ENCODE results near the gene AGRN.
"Not testable (repeated sequence)": the region's sequence is repeated elsewhere in the genome, so short reads cannot be mapped to it uniquely, and the experiment has no call there.

Gene AGRN

DNA sequence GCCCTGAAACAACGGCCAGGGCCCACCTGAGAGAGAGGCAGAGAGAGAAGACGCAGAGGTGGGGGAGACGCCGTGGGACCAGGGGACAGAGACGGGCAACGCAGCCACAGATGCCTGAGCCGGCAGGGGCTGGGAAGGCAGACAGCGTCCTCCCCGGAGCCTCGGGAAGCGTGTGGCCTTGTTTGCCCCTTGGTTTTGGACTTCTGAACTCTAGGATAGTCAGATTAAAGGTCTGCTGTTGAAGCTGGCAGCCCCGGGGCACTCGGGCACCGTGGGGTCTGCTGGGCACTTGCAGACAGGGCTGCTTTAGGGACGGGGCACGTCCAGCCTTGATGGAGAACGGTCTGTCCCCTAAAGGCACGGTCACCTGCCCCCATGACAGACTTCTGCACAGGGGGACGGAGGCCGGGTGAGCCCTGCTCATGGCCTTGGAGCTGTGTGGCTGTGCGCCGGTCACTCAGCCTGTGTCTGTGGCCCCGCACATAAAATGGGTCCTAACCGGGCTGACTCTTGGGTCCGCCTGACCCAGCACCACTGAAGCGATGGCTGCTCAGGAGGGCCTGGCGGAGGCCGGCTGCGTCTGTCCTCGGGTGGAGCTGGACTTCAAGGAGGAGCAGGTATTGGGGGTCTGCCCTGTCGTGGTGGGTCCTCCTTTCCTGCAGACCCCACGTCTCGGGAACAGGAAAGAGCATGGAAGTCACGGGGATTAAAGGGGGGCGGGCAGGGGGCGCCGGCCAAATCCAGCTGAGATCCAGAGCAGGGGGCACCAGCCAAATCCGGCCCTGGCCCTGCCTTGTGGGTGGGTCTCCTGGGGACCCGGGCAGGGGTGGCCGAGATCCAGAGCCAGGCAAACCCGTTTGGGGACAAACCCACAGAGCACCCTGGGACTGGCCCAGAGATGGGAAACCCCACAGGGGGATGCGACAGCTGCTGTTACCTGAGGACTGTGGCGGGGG is 63.8 kb downstream of the AGRN start:
- DNase-seq, result no peak

DNA sequence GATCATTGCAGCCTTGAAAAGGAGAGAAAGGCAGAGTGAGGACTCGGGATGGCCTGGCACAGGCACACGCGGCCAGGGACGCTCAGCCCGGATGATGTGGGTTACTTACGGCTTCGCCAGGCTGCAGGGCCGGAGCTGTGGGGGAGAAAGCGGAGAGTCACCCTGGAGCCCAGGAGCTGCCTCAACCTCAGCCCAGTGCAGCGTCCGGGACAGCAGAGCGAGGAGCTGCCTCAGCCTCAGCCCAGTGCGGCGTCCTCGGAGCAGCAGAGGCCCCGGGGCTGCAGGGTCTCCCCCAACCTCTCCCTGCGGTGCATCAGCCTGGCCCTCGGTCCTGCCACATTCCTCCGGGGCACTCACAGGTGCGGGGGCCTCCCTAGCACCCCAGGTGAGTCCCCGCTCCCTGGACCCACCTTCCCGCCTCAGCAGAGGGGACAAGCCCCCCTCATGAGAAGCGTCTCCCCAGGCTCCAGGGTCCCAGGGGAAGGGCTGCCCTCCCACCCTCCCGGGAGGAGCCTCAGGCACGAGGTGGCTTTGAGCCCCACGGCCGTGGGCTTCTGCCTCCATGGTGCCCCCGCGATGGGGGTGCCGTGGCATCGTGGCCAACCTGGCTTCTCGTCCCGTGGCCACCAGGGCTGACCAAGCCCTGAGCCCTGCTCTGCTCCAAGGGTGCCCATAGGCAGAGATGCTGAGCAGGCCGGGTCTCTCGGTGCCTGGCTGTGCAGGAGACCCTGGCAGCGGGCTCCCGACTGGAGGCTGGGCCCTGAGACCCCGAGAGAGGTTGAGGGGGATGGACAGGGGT is 64.7 kb downstream of the AGRN start:
- DNase-seq, result no peak

DNA sequence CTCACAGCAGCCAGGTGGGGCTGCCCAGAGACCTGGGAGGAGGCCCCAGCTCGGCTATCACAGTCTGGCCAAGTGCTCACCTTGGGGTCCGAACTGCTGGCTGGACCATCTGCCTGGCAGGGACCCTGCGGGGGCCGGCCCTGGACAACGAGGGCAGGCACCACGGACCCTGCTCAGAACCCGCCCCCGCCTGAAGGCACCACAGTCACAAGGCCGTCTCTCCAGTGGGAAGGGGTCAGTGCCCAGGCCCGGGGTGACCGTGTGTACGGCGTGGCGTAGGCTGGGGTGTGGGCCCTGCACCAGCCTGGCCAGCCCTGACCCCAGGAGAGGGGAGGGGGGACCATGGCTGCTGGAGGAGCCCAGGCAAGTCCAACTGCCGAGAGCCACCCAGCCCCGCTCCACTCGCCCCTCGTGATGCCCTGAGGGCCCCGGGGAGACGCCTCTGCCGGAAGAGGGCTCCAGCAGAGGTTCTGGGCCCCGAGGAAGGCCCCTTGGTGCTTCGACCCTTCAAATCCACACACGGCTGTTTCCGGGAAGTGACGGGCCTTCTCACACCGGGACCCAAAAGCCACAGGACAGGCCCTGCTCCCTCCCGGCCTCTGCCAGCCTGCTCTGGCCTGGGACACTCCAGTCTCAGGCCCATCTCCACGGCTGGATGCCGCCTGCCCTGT is 65.4 kb downstream of the AGRN start:
- no peak for DNase-seq

DNA sequence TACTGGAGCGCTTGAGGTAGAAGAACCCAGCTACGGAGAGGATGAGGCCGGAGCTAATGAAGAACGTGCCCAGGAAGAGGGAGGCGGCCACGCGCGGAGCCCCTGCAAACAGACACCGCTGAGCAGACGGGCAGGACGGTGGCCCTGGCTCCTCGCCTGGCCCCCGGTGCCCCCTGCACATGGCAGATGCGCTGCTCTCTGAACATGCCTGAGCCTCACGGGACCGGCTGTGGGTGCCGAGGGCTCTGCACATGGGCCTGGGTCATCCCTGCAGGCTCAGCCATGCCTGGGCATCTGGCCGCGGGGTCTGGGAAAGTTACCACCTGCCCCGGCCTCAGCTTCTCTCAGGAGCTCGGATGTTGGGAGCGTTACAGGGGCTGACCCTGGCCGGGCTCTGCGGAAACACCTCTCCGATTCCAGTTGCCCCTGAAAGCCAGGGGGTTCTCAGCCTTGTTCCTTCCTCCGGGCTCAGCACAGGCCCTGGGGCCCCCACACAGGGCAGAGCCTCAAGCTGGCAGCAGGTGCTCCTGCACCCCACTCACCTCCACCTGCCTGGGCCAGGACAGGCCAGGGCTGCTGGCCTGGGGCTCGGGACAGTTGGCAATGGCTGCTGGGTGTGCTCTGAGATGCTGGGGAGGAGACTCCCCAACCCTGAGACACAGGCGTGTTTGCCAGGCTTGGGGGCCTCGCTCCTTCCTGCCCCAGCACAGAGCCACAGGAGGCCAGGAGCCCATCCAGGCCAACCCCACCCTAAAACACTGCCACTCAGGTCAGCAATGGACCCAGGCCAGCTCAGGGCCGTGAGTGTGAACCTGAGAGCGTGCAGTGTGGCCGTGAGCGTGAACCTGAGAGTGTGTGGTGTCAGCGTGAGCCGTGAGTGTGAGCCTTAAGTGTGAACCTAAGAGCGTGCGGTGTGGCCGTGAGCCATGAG is 66.3 kb downstream of the AGRN start:
- DNase-seq, result peak; percentile 62

DNA sequence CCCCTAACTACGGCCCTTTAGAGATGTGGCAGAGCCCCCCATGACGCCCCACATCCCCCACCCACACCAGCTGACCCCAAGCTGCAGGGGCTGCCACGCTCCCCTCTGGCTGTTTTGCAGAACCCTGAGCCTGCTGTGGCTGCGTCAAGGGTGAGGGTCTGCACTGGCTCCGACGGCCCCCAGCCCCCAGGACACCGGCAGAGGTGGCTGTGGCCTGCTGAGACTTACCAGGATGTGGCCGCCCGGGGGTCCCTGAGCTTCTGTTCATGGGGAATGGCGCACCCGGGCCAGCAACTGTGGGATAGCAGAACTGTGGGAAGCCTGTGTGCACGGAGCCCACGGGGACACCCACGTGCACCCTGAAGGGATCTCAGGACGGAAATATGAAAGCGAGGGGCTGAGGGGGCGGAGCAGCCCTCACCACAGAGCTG is 67.0 kb downstream of the AGRN start:
- no peak for DNase-seq

DNA sequence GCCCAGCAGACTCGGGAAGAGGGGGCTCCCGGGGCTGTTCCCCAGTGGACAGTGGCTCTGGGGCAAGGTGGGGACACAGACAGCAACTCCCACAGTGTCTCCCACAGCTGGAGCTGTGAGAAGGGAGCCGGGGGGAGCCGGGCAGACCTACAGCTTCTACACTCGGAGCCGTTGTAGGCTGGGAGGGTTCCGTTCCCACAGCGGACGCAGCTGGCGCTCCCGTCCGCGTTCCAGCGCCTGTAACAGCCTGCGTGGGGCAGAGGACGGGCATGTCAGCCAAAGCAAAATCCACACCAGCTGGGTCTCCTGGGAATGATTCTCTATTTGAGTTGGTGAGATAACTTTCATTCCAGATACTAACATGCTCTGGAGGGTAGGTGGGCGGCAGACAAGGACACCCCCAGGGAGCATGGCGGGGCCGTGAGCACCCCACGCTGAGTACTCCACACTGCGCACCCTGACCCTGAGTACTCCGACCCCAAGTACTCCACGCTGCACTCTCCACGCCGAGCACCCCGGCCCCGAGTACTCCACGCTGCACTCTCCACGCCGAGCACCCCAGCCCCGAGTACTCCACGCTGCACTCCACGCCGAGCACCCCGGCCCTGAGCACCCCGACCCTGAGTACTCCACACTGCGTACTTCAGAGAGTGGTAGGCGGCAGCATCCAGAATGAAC is 67.6 kb downstream of the AGRN start:
- DNase-seq, result no peak

DNA sequence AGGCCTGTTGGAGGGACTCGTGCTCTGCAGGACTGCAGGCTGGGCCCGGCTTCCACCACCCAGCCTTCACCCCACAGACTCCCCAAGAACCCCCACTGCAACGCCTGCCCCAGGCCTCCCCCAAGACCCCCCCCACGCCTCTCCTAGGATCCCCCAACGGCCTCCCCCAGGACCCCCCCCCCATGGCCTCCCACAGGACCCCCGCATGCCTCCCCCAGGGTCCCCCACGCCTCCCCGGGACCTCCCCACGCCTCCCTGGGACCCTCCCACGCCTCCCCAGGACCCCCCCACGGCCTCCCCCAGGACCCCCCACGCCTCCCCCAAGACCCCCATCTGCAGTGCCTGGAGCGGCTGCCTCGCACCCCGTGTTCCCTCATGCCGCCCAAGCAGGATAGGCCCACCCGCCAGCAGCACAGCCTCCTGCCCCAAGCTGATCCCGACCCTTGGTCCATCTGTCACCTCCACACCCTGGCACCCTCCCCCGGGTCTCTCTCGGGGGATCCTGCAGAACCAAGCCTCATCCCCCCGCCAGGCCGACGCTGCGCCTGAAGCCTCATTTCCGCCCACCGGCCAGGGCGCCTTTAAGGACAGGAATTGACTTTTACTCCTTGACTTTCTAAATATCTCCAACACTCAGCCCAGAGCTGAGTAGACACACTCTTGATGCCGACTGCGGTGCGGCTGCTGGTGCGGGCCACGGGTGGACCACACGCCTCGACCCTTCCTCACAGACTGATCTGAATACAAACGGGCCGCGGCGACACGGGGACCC is 68.3 kb downstream of the AGRN start:
- DNase-seq, result no peak

DNA sequence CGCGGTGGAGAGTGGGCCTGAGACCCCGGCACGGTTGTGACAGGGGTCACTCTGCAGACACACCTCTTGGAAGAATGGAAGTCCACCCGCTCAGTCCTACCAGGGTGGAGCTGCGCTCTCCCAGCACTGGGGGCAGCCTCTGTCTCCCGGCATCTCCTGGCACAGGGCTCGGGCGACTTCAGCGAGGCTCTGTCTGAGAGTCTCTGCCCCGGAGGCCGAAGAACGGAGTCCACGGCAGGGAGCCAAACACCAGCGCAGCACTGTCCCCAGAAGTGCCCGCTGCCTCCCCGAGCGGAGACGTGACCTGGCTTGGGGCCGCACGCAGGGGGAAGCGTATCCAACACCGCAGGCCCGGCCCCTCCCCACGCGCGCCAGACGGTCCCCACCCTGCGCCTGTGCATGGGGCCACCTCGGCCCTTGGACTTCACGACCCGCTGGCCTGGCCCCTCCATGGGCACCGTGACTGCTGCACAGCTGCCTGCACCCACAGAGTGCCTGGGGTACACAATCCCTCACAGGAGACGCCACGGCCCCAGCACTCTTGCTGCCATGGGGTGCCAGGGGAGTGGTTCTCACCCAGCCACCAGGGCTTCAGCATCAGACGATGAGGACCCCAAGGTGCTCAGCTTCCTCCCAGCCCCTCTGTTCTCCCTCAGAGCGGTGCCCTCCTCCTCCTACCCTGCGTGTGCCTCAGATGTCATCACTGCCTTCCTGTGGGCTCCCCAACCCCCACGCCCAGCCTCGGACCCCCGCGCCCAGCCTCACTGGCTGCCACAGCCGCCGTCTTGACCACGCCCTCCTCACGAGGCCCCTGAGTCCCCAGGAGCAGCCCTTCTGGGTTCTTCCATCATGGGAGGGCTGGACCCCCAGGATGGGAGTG is 69.1 kb downstream of the AGRN start:
- DNase-seq, result no peak

DNA sequence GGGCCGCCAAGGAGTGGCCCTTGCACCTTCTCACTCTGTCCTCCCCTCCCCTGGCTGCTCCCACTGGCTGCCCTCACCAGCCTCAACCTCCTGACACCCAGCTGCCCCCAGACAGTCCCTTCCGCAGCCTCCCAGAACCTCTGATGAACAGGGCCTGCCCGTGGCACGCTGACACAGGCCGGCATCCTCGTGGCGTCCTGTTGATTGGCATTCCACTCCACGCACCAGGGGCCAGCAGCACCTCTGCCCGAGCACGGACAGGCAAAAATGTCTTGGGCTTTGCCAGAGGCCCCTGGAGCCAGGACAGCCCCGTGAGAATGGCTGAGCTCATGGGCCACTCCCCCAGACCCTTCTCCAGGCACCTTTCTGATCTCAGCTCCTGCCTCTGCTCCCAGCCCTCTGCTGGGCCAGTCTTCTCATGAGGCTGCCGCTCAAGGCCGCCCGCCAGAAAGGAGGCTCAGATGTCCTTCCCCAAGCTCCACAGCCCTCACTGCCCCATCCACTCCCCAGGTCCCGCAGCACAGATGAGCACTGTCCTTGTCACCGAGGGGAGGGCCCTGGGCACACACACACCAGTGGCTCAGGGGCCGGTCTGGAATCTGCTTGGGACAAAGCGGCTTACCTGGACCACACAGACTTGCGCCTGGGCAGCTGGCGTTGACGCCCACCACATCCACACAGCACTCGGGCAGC is 70.0 kb downstream of the AGRN start:
- DNase-seq, result no peak

DNA sequence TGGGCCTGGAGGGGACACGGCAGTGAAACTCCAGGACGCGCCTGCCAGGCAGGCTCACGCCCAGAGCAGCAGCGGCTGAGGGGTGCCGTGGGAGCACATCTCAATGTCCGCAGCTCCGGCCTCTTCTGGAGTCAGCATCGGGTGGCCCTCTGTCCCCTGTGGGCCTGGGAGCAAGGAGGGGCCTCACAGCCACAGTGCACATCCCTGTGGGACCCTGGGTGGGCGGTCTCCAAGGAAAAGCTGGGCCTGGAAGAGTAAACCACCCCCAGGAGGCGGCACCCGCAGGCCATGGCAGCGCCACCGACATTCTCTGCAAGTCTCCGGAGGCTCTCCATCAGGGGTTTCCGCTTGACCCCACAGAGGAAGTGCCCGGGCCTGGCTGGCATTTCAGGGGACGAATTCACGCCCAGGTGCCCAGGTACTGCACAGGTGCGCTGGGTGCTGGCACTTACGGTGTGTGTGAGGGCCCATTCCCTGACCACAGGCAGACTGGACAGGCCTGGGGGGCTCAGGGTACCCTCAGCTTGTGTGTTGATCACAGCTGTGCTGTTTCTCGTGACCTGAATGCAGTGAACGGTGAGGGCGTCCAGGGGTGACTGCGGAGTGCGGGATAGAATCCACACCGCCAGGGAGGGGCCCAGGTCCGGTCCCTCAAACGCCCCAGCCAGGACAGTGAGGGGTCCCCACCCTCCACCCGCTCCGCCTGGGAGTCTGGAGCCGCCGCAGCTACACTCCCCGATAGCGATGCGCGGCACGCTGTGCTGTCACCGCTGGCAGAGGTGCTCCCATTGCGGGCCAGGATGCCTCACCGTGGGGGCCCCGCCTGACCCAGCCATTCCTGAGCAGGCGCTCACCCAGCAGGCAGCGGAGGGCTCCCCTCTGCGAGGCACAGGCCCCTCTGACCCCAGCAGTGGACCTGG is 70.8 kb downstream of the AGRN start:
- DNase-seq, result no peak

DNA sequence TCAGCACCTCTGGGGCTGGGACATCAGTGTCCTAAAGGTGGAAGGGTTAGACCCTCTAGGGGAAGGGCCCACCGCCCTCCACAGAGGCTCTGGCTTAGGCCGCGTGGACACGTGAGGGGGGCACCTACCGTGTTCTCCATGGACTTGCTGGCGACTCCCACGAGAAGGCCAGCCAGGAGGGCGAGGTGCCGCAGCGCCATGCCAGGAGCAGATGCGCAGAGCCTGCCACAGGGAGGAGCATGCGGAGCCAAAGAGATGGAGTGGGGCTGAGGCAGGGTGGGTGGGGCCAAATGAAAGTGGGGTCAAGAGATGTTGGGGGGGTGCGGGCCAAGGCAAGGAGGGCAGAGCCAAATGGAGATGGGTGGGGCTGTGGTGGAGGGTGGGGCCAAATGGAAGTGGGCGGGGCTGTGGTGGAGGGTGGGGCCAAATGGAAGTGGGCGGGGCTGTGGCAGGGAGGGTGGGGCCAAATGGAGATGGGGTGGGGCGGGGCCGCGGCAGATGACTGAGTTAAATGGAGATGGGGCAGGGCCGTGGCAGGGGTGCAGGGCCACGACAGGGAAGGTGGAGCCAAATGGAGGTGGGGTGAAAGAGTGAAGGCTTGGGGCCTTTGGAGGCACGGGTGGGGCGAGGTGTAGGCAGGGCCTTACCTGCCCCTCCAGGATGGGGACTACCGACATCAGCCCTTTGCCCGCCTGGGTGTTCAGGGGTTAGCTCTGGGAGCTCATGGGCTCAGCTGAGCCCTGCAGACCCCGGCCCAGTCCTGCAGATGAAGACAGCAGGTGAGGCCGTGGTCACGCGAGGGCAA is 71.6 kb downstream of the AGRN start:
- DNase-seq, result no peak

DNA sequence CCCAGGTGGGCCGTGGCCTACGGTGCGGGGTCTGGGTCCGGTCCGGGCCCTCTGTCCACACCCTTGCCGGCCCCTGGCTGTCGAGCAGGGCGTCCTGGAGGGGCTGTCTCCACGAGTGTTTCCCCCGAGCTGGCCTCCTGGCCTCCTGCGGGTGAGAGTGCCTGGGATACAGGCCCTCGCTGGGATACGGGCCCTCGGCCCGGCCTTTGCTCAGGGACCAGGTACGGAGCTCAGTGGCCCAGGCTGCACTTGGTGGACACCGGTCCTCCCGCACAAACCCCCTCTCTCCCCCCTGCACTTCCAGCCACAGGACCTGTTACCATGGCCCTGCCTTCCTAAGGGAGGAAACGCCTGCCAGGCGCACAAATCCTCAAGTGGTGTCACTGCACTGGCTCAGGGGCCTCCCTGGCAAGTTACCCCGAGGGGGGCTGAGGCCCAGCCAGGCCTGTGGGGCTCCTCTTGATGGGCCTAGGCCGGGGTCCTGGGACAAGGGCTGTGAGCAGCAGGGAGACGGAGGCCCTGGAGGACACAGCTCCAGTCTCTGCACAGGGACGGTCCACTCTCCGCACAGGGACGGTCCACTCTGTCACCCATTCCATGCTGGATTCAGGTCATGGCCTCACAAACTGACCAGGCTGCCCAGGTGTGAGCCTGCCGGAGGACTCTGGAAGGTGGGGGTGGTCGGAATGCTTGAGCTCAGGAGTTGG is 72.4 kb downstream of the AGRN start:
- no peak for DNase-seq

DNA sequence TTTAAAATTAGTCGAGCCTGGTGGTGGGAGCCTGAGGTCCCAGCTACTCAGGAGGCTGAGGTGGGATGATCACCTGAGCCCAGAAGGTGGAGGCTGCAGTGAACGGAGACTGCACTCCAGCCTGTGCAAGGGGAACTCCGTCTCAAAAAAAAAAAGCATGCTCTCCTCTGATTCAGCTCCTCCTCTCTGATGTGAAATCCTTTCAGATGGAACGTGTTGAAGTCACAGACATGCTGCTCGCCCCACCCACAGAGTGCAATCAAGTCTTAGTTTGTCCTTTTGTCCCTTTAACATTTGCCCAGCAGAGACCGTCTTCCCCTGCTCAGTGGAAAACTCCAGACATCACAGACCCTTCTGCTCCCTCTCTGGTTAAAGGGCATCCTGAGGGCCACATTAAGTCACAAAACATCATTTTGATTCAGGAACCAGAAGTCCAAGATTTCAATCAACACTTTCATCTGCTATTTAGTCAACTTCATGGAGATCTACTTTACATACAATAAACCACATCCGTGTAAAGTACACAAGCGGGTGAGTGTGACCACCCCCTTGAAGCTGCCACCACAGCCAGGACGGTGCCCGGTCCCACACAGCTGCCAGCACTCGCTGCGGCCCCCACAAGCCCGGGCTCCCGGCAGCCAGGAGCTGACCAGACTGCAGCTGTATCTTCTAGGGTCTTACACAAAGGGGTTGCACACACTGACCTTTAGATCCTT is 73.1 kb downstream of the AGRN start:
- no peak for DNase-seq

DNA sequence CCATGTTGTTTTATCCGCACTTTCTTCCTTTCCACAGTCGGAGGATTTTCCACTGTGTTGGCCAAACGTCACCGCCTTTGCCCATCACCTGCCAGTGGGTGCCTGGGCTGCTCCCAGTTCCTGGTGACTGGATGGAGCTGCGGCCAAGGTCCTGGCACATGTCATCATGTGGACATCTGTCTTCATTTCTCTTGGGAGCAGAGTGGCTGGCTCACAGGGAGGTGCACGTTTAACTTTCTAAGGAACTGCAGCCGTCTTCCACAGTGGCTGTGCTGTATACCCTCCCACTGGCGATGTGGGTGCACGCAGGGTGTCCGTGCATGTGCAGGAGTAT is 73.7 kb downstream of the AGRN start:
- no peak for DNase-seq

DNA sequence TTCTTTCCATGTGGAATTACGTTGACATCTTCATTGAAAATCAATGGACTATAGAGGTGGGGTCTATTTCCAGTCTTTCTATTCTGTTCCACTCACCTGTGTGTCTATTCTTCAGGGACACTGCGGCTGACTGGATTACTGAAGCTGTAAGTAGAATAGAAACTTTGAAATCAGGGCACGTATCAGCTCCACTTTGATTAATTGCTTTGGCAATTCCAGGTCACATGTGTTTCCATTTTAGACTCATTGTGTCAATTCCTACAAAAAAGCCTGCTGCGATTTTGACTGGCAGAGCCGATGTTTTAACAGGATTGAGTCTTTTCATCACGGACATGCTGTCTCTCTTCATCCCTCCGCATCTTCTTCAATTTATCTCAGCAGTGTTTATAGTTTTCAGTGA is 75.1 kb downstream of the AGRN start:
- no peak for DNase-seq

DNA sequence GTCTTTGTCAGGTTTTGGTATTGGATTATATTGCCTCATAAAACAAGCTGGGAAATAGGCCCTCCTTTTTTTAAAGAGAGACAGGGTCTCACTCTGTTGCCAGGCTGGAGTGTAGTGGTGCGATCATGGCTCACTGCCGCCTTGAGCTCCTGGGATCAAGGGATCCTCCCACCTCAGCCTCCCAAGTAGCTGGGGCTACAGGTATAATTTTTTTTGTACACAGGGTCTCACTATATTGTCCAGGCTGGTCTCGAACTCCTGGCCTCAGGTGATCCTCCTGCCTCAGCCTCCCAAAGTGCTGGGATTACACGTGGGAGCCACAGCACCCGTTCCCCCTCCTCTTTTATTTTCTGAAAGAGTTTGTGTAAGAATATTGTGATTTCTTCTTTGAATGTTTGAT is 76.2 kb downstream of the AGRN start:
- DNase-seq, result not testable (repeated sequence)

All from activated effector memory CD4-positive, alpha-beta T cell treated with anti-CD3 and anti-CD28 coated beads, Interleukin-2, amount 50 U/mL, for 16 hours (primary cell).